ENCODE results near the gene SEPHS2.

SEPHS2 gene

GRCh38 chr16:30394592-30395154 is 51.0 kb downstream of the SEPHS2 start:
- Histone ChIP-seq H3K27me3 (ENCODE audit: insufficient read depth, poor library complexity, severe bottlenecking) (no peaks in the 10 kb centered on the region), H3K4me3 (replicated peaks; ENCODE audit: insufficient read depth, low read length) (peak overlapping the region; percentile 85), H3K27ac (replicated peaks) (peak overlapping the region; percentile 51)
- no peak for DNase-seq (ENCODE audit: low read depth in 1 of 2, low spot score in 1 of 2)
- TF ChIP-seq CTCF (IDR thresholded peaks at IDR 0.05; ENCODE audit: insufficient read depth, low read length) (no peak), GABPA (IDR thresholded peaks at IDR 0.05; ENCODE audit: low read depth) (no peak), SPI1 (IDR thresholded peaks at IDR 0.05; ENCODE audit: borderline replicate concordance, low read depth) (no peak), POLR2AphosphoS5 (IDR thresholded peaks at IDR 0.05; ENCODE audit: low read depth) (no peak), REST (IDR thresholded peaks at IDR 0.05; ENCODE audit: insufficient replicate concordance, low read depth) (no peak)

Data from HL-60 (cell line).